ENCODE results near the gene FBP1.
"Not testable (repeated sequence)": the region's sequence is repeated elsewhere in the genome, so short reads cannot be mapped to it uniquely, and the experiment has no call there.

FBP1 gene

GRCh38 chr9:94566550-94566949 lies 72.8 kb downstream of the FBP1 start:
- Histone ChIP-seq H3K4me2 (ENCODE audit: low read length) (no peak overlapping the region), H3K4me1 (ENCODE audit: insufficient read depth, low read length, severe bottlenecking) (peaks cover 4% of the 10 kb centered on the region), H2AFZ (ENCODE audit: low read length) (no peak overlapping the region), H3K9me2 (ENCODE audit: low read depth, low read length) (no peaks in the 10 kb centered on the region), H3K27me3 (ENCODE audit: insufficient read depth, low read length) (no peaks in the 10 kb centered on the region; the same call in 1 of the 2 replicates), H4K20me1 (ENCODE audit: insufficient read depth, low read length) (no peaks in the 10 kb centered on the region), H3K9me3 (ENCODE audit: low read length) (no peaks in the 10 kb centered on the region), H3F3A (ENCODE audit: insufficient read depth, low read length) (no peaks in the 10 kb centered on the region), H3K4me3 (ENCODE audit: low read depth, low read length, poor library complexity, severe bottlenecking) (no peak overlapping the region), H3K27ac (ENCODE audit: low read depth, low read length, poor library complexity, severe bottlenecking) (no peak overlapping the region), H3K36me3 (ENCODE audit: insufficient read depth, low read length) (no peaks in the 10 kb centered on the region), H3K9ac (ENCODE audit: low read length) (no peak overlapping the region), H3K79me2 (ENCODE audit: insufficient read depth, low read length) (no peaks in the 10 kb centered on the region)
- TF ChIP-seq CTCF (IDR thresholded peaks at IDR 0.05; ENCODE audit: low read length): no peak
- TF ChIP-seq EZH2 (IDR thresholded peaks at IDR 0.05; ENCODE audit: borderline replicate concordance, low read length): no peak

- not testable (repeated sequence) for H3K9ac ChIP-seq (ENCODE audit: low read length); H3K9me2 ChIP-seq (ENCODE audit: low read depth, low read length); H3K36me3 ChIP-seq (ENCODE audit: insufficient read depth, low read length); H3K79me2 ChIP-seq (ENCODE audit: insufficient read depth, low read length); H3K9me3 ChIP-seq (ENCODE audit: low read length); H3K4me2 ChIP-seq (ENCODE audit: low read length); H3K4me1 ChIP-seq (ENCODE audit: insufficient read depth, low read length, severe bottlenecking); H3F3A ChIP-seq (ENCODE audit: insufficient read depth, low read length); H3K4me3 ChIP-seq (ENCODE audit: low read depth, low read length, poor library complexity, severe bottlenecking); H3K27ac ChIP-seq (ENCODE audit: low read depth, low read length, poor library complexity, severe bottlenecking); H4K20me1 ChIP-seq (ENCODE audit: insufficient read depth, low read length); H2AFZ ChIP-seq (ENCODE audit: low read length); H3K27me3 ChIP-seq (ENCODE audit: insufficient read depth, low read length)
Observed at GRCh38 chr9:94564279-94564678, 75.0 kb downstream of the FBP1 start.

- Histone ChIP-seq H3K9me2 (ENCODE audit: low read depth, low read length) (no peaks in the 10 kb centered on the region), H3K9ac (ENCODE audit: low read length) (no peak overlapping the region), H3K36me3 (ENCODE audit: insufficient read depth, low read length) (no peaks in the 10 kb centered on the region), H3K79me2 (ENCODE audit: insufficient read depth, low read length) (no peaks in the 10 kb centered on the region), H2AFZ (ENCODE audit: low read length) (no peak overlapping the region), H3K4me2 (ENCODE audit: low read length) (no peak overlapping the region; the same call in 1 of the 2 replicates), H4K20me1 (ENCODE audit: insufficient read depth, low read length) (no peaks in the 10 kb centered on the region), H3K4me3 (ENCODE audit: low read depth, low read length, poor library complexity, severe bottlenecking) (no peak overlapping the region), H3K27ac (ENCODE audit: low read depth, low read length, poor library complexity, severe bottlenecking) (no peak overlapping the region), H3K9me3 (ENCODE audit: low read length) (no peaks in the 10 kb centered on the region), H3K4me1 (ENCODE audit: insufficient read depth, low read length, severe bottlenecking) (peaks cover 4% of the 10 kb centered on the region), H3K27me3 (ENCODE audit: insufficient read depth, low read length) (no peaks in the 10 kb centered on the region; the same call in 1 of the 2 replicates), H3F3A (ENCODE audit: insufficient read depth, low read length) (no peaks in the 10 kb centered on the region)
- TF ChIP-seq EZH2 (IDR thresholded peaks at IDR 0.05; ENCODE audit: borderline replicate concordance, low read length): no peak
- peak; percentile 43; the same call in 1 of the 2 replicates for TF ChIP-seq CTCF (IDR thresholded peaks at IDR 0.05; ENCODE audit: low read length)
Observed at GRCh38 chr9:94563548-94563947, 75.8 kb downstream of the FBP1 start.

GRCh38 chr9:94560237-94560636 lies 79.1 kb downstream of the FBP1 start:
- H3K4me1 ChIP-seq (ENCODE audit: insufficient read depth, low read length, severe bottlenecking): peaks cover 4% of the 10 kb centered on the region
- H3K79me2 ChIP-seq (ENCODE audit: insufficient read depth, low read length): no peaks in the 10 kb centered on the region
- no peak overlapping the region for H3K4me2 ChIP-seq (ENCODE audit: low read length)
- H3K4me3 ChIP-seq (ENCODE audit: low read depth, low read length, poor library complexity, severe bottlenecking): no peak overlapping the region
- H3F3A ChIP-seq (ENCODE audit: insufficient read depth, low read length): no peaks in the 10 kb centered on the region
- H3K36me3 ChIP-seq (ENCODE audit: insufficient read depth, low read length): no peaks in the 10 kb centered on the region
- H3K9ac ChIP-seq (ENCODE audit: low read length): no peak overlapping the region
- H3K27ac ChIP-seq (ENCODE audit: low read depth, low read length, poor library complexity, severe bottlenecking): no peak overlapping the region
- H4K20me1 ChIP-seq (ENCODE audit: insufficient read depth, low read length): no peaks in the 10 kb centered on the region
- H2AFZ ChIP-seq (ENCODE audit: low read length): no peak overlapping the region
- no peaks in the 10 kb centered on the region for H3K9me2 ChIP-seq (ENCODE audit: low read depth, low read length)
- TF ChIP-seq CTCF (IDR thresholded peaks at IDR 0.05; ENCODE audit: low read length): no peak
- no peak for TF ChIP-seq EZH2 (IDR thresholded peaks at IDR 0.05; ENCODE audit: borderline replicate concordance, low read length)
- no peaks in the 10 kb centered on the region; the same call in 1 of the 2 replicates for H3K27me3 ChIP-seq (ENCODE audit: insufficient read depth, low read length)
- no peaks in the 10 kb centered on the region for H3K9me3 ChIP-seq (ENCODE audit: low read length)

Measured in OCI-LY1 (cell line).